Activated T-cell treated with anti-CD3 and anti-CD28 coated beads for 1 hour (primary cell): ENCODE results near the gene ERVH48-1.
A peak's percentile ranks its signal among the peaks of the same experiment; 100 is the strongest.
"Not testable (repeated sequence)": the region's sequence is repeated elsewhere in the genome, so short reads cannot be mapped to it uniquely, and the experiment has no call there.

Experiments used
- DNase-seq: peaks from one replicate; pipeline ENCODE4 v3.0.0-alpha.2; 2020; ENCODE audit warnings: low read depth

Gene ERVH48-1

GRCh38 chr21:42938606-42938995 is 13.2 kb upstream of the ERVH48-1 start:
- DNase-seq, result not testable (repeated sequence)

- no peak for DNase-seq
Measured at GRCh38 chr21:42937960-42938605, 12.7 kb upstream of the ERVH48-1 start.

- DNase-seq, result not testable (repeated sequence)
Measured at GRCh38 chr21:42937034-42937940, 11.9 kb upstream of the ERVH48-1 start.

- DNase-seq, result not testable (repeated sequence)
Measured at GRCh38 chr21:42936360-42936759, 10.9 kb upstream of the ERVH48-1 start.

GRCh38 chr21:42933973-42934372 is 8.5 kb upstream of the ERVH48-1 start:
- DNase-seq, result not testable (repeated sequence)

- DNase-seq, result not testable (repeated sequence)
Measured at GRCh38 chr21:42933137-42933970, 7.9 kb upstream of the ERVH48-1 start.

- DNase-seq, result not testable (repeated sequence)
Measured at GRCh38 chr21:42932378-42933136, 7.1 kb upstream of the ERVH48-1 start.

GRCh38 chr21:42931560-42932235 is 6.3 kb upstream of the ERVH48-1 start:
- no peak for DNase-seq

GRCh38 chr21:42929969-42930368 is 4.5 kb upstream of the ERVH48-1 start:
- no peak for DNase-seq

- DNase-seq, result not testable (repeated sequence)
Measured at GRCh38 chr21:42927474-42928200, 2.2 kb upstream of the ERVH48-1 start.

GRCh38 chr21:42924433-42924751 is 1.0 kb downstream of the ERVH48-1 start:
- no peak for DNase-seq

- DNase-seq, result peak; percentile 27
Measured at GRCh38 chr21:42923553-42924432, 1.6 kb downstream of the ERVH48-1 start.

- no peak for DNase-seq
Measured at GRCh38 chr21:42922918-42923317, 2.5 kb downstream of the ERVH48-1 start.

- no peak for DNase-seq
Measured at GRCh38 chr21:42921927-42922326, 3.5 kb downstream of the ERVH48-1 start.

GRCh38 chr21:42918291-42918690 is 7.1 kb downstream of the ERVH48-1 start:
- no peak for DNase-seq

- DNase-seq, result no peak
Measured at GRCh38 chr21:42913476-42913875, 12.0 kb downstream of the ERVH48-1 start.

GRCh38 chr21:42911920-42912319 is 13.5 kb downstream of the ERVH48-1 start:
- not testable (repeated sequence) for DNase-seq

GRCh38 chr21:42908484-42908883 is 16.9 kb downstream of the ERVH48-1 start:
- not testable (repeated sequence) for DNase-seq

- no peak for DNase-seq
Measured at GRCh38 chr21:42906233-42906632, 19.2 kb downstream of the ERVH48-1 start.
